Measurements from ENCODE around the gene CCDC57.
"Not testable (repeated sequence)": the region's sequence is repeated elsewhere in the genome, so short reads cannot be mapped to it uniquely, and the experiment has no call there.

CCDC57 gene

GRCh38 chr17:82148011-82148410 lies 64.6 kb downstream of the CCDC57 start:
- no peak overlapping the region for H3K4me3 ChIP-seq (ENCODE audit: low read length)
- no peak for DNase-seq (ENCODE audit: low read depth, low spot score)

- DNase-seq (ENCODE audit: low read depth, low spot score), result no peak
- no peak overlapping the region for H3K4me3 ChIP-seq (ENCODE audit: low read length)
Observed at GRCh38 chr17:82146663-82147654, 65.7 kb downstream of the CCDC57 start.

GRCh38 chr17:82145550-82146155 lies 67.0 kb downstream of the CCDC57 start:
- H3K4me3 ChIP-seq (ENCODE audit: low read length), result no peak overlapping the region
- DNase-seq (ENCODE audit: low read depth, low spot score), result no peak

GRCh38 chr17:82143333-82143732 lies 69.3 kb downstream of the CCDC57 start:
- H3K4me3 ChIP-seq (ENCODE audit: low read length), result no peak overlapping the region
- DNase-seq (ENCODE audit: low read depth, low spot score), result no peak

- not testable (repeated sequence) for H3K4me3 ChIP-seq (ENCODE audit: low read length)
Observed at GRCh38 chr17:82139961-82140360, 72.7 kb downstream of the CCDC57 start.

GRCh38 chr17:82138511-82138992 lies 74.1 kb downstream of the CCDC57 start:
- no peak overlapping the region for H3K4me3 ChIP-seq (ENCODE audit: low read length)
- DNase-seq (ENCODE audit: low read depth, low spot score), result no peak

More at GRCh38 chr17:82139961-82140360, 72.7 kb downstream of the CCDC57 start:
- DNase-seq (ENCODE audit: low read depth, low spot score), result not testable (repeated sequence)

GRCh38 chr17:82134101-82134500 lies 78.5 kb downstream of the CCDC57 start:
- DNase-seq (ENCODE audit: low read depth, low spot score), result no peak
- no peak overlapping the region for H3K4me3 ChIP-seq (ENCODE audit: low read length)

GRCh38 chr17:82133166-82133953 lies 79.3 kb downstream of the CCDC57 start:
- H3K4me3 ChIP-seq (ENCODE audit: low read length); DNase-seq (ENCODE audit: low read depth, low spot score): not testable (repeated sequence)

- DNase-seq (ENCODE audit: low read depth, low spot score), result no peak
- H3K4me3 ChIP-seq (ENCODE audit: low read length), result no peak overlapping the region
Observed at GRCh38 chr17:82129095-82129494, 83.5 kb downstream of the CCDC57 start.

- H3K4me3 ChIP-seq (ENCODE audit: low read length), result no peak overlapping the region
- no peak for DNase-seq (ENCODE audit: low read depth, low spot score)
Observed at GRCh38 chr17:82128287-82128686, 84.4 kb downstream of the CCDC57 start.

GRCh38 chr17:82127704-82128103 lies 84.9 kb downstream of the CCDC57 start:
- H3K4me3 ChIP-seq (ENCODE audit: low read length), result peak overlapping the region; percentile 55
- DNase-seq (ENCODE audit: low read depth, low spot score), result peak; percentile 53

- peak overlapping the region; percentile 55 for H3K4me3 ChIP-seq (ENCODE audit: low read length)
- no peak for DNase-seq (ENCODE audit: low read depth, low spot score)
Observed at GRCh38 chr17:82127315-82127595, 85.4 kb downstream of the CCDC57 start.

- peak; percentile 99 for DNase-seq (ENCODE audit: low read depth, low spot score)
Observed at GRCh38 chr17:82126556-82127314, 85.9 kb downstream of the CCDC57 start.

GRCh38 chr17:82124101-82124500 lies 88.5 kb downstream of the CCDC57 start:
- DNase-seq (ENCODE audit: low read depth, low spot score), result no peak
- H3K4me3 ChIP-seq (ENCODE audit: low read length), result no peak overlapping the region

More at GRCh38 chr17:82126556-82127314, 85.9 kb downstream of the CCDC57 start:
- H3K4me3 ChIP-seq (ENCODE audit: low read length), result peak overlapping the region; percentile 55

- DNase-seq (ENCODE audit: low read depth, low spot score), result peak; percentile 57
- H3K4me3 ChIP-seq (ENCODE audit: low read length), result no peak overlapping the region
Observed at GRCh38 chr17:82121660-82122629, 90.7 kb downstream of the CCDC57 start.

- H3K4me3 ChIP-seq (ENCODE audit: low read length), result no peak overlapping the region
- DNase-seq (ENCODE audit: low read depth, low spot score), result no peak
Observed at GRCh38 chr17:82121246-82121645, 91.4 kb downstream of the CCDC57 start.

GRCh38 chr17:82120148-82120547 lies 92.5 kb downstream of the CCDC57 start:
- no peak overlapping the region for H3K4me3 ChIP-seq (ENCODE audit: low read length)
- DNase-seq (ENCODE audit: low read depth, low spot score), result no peak
